ENCODE results near the gene PBX1.
"Not testable (repeated sequence)": the region's sequence is repeated elsewhere in the genome, so short reads cannot be mapped to it uniquely, and the experiment has no call there.

PBX1 gene

DNA sequence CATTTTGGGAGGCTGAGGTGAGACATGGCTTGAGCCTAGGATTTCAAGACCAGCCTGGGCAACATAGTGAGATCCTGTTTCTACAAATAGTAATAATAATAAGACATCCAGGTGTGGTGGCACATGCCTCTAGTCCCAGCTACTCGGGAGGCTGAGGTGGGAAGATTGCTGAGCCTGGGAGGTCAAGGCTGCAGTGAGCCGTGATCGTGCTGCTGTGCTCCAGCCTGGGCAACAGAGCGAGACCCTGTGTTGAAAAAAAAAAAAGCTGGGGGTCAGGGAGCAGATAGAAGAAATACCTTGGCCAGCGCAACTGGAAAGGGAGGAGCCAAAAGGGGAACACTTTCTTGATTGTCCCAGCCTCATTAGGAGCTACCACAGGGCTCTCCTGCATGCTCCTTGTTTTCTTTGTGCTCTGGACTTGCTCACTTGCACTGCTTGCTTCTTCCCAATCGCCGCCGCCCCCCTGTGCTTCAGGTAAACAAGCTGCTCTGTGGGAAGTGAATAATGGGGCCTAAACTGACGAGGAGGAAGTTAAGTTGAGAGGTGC lies 31.1 kb downstream of the PBX1 start:
- DNase-seq (ENCODE audit: low read depth in 2 of 2): no peak

DNA sequence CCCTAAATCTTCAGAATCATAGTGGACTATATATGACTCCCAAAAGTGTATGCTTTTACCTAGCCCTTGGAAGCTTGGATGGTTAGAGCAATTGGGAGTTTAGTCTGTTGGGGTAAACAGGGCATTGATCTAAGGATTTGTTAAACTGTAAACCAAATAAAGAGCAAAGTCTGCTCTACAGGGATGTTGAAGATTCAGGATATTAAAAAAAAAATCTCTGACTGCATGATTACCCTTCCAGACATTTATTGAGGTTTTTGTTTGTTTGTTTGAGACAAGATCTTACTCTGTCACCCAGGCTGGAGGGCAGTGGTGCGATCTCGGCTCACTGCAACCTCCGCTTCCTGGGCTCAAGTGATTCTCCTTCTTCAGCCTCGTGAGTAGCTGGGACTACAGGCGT lies 31.6 kb downstream of the PBX1 start:
- DNase-seq (ENCODE audit: low read depth in 2 of 2): no peak

DNA sequence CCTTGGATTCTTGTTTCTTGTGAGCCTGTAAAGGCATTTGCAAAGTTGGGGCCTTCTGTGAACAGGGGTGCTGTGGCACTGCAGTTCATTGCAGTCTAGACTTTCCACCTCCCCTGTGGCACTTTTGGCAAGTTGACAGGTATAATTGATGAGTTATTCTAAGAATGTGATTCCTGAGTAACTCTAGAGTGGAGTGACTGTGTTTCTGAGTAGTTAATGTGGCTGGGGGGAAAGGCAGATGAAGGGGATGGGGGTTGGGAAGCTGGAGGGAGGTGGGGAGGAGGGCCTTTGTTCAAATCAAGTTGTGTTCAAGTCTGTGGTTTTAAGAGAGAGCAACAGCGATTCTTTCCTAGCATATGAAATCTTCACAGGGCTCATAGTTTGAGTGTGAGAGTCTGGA lies 32.9 kb downstream of the PBX1 start:
- no peak for DNase-seq (ENCODE audit: low read depth in 2 of 2)

DNA sequence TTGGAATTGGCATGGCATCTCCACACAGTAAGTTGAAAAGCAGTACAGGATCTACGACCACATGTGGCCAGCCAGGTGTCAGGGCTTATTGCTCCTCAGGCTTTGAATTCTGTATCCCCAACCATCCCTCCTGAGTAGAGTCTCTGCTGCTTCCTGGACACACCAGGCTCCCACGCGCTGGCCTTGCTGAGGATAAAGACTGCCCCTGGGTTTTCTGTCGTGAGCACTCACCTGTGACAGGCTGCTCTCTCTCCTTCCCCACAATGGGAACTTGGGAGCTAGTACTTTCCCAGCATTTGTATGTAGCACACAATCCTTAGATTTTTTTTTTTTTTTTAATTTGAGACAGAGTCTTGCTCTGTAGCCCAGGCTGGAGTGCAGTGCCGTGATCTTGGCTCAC lies 33.6 kb downstream of the PBX1 start:
- DNase-seq (ENCODE audit: low read depth in 2 of 2): no peak

DNA sequence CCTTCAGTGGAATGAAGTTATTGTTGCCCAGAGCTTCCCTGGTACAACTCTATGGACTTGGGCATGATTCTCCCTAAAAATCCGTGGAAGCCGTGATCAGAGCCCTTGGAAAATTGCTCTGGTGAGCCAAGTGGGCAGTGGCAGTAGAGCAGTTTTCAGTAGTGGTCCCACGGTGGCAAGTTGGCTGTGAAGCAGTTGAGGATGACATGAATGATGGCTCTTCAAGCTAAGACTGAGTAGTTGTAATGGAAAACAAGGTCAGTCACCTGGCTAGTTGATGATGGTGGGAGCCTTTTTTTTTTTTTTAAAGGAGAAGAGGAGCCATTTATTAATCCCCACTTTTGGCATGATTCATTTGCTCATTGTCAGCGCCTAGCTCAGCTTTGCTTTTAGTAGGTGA lies 36.2 kb downstream of the PBX1 start:
- no peak for DNase-seq (ENCODE audit: low read depth in 2 of 2)

DNA sequence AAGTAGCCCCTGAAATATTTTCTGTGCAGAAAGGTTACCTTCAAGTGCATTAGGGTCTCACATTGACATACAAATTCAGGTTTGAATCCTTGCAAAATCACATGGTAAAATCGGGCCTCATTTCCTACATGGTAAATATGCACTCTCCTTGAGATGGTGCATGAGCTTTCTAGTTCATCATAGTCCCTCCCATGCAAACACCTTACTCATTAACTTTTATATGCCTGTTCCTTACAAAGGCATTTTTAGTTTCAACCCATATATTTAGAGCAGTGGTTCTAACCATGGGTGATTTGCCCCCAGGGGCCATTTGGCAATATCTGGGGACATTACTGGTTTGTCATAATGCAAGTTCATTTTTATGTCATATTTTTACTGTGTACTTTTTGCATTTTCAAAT lies 37.2 kb downstream of the PBX1 start:
- no peak for DNase-seq (ENCODE audit: low read depth in 2 of 2)

DNA sequence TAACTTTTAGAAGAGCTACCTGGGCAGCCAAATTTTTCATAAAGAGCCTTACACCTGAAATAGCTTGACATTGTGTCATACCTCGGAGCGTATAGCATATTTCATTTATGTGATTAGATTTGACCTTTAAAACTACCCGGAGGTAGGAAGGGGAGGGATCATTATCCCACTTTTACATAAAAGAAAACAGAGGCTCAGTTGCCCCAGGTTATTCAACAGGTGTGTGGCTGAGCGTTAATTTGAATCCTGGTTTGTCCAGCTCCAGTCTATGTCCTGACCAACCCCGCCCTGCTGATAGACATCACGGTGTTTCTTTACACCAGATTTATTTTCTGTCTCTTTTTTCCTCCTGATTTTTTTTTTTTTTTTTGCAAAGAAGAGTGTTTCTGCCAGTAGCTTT lies 39.7 kb downstream of the PBX1 start:
- no peak for DNase-seq (ENCODE audit: low read depth in 2 of 2)

DNA sequence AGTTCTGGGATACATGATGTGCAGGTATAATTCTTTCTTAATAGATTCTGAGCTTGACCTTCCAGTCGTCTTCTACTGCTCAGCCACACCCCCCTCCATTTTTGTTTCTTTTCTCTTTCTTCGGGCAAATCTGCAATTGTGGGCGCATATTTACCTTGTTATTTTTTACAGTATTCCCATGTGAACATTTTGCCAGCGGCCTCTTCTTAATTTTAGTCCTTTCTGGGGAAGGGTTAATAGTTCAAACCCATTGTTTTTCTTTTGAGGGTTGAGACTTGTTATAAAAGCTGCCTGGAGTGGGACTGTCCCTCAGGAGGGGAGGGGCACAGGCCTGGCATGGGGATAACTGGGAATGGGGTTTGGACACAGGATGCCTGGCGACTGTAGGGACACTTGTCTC lies 40.3 kb downstream of the PBX1 start:
- no peak for DNase-seq (ENCODE audit: low read depth in 2 of 2)

DNA sequence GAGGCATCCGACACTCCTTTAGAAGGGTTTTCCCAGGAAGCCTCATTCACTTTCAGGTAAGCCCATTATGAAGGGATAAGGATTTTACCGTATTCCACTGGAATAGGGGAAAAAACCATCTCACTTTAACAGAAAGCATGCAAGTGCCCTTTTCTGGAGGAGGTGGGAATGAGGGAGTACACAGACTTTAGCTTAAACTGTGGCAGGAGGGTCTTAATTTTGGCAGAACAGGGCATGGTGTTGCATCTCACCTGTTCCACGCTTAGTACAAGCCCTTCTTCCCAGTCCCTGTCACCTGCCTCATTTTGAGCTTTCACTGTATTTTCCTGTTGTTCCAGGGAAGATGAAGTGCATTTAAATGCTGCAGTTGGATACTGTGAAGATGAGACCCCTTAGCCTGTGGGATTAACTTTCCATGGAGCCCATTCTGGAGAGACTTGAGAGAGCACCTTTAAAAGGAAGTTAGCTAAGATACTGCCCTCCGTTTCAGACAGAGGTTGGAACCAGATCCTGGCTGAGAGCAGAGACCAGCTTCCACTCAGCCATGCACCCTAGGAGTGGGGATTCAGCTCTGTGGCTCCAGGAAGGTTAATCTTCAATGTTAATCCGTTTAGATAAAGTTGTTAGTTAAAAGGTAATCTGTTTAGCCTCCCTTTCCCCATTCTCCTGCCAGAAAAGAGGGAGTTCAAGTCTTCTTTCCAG lies 42.6 kb downstream of the PBX1 start:
- DNase-seq (ENCODE audit: low read depth in 2 of 2): no peak

DNA sequence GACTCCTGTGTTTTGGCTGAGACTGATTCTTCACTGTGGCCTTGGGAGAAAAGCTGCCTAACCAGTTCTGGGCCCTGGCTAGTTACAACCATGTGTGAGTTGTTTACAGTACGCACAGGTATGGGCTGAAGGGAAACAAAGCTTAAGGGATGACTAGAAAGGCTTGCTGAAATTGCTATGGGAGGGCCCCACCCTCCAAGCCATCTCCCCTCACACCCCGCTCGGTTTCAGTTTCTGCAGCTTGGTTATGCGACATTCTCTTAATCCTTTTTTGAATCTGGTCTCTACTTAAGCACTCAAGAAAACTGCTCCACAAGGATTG lies 43.1 kb downstream of the PBX1 start:
- no peak for DNase-seq (ENCODE audit: low read depth in 2 of 2)

DNA sequence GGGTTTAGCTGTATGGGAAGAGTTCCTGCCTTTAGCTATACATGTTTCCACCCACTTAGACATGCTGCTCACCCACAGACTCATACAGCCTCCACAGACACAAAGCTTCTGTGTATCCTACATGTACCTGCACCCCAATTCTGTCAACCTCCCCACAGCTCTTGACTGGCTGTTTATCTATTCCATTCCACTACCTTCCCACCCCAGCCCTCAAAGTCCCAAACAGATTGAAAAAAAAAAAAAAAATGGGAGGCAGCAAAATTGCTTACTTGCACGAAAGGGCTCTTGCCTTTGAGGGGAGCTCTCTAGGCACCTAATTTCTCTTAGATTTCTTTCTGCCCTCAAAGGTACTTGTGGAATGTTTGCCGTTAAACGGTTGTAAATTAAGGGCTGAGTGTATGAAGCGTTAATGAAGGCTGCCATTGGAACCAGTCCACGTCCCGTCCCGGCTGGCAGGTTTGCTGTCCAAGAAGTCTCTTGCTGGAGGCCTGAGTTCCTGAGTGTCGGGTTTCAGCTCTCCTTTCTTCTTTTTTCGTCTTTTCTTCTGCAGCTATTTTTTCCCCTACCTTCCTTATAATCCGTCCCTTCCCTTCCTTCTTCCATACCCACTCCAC lies 43.6 kb downstream of the PBX1 start:
- no peak for DNase-seq (ENCODE audit: low read depth in 2 of 2)

DNA sequence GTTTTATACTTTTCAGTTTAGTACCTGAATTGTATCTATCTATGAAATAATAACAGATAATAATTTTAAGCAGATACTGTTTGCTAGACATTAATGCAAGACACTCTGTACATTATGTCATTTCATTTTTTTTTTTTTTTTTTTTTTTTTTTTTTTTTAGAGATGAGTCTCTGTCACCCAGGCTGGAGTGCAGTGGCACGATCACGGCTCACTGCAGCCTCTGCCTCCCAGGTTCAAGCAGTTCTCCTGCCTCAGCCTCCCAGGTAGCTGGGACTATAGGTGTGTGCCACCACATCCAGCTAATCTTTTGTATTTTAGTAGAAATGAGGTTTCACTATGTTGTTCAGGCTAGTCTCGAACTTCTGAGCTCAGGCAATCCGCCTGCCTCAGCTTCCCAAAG lies 44.8 kb downstream of the PBX1 start:
- DNase-seq (ENCODE audit: low read depth in 2 of 2): not testable (repeated sequence)

DNA sequence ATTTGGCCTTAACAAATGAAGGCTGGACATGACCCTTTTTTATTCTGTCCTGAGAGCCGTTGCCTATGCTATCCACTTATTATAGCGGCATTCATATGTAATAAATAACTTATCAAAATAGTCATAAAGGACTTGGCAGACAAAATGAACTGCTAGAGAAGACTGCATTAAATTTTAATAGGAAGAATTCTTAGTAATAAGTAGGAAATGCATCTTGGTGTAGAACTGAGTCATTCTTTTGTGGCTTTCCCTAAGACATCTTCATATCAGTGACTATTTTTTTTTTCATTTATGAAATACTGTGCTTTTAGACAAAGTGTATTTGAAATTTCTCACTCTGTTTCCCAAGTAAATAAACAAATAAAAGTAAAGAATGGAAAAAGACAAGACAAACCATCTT lies 45.6 kb downstream of the PBX1 start:
- no peak for DNase-seq (ENCODE audit: low read depth in 2 of 2)

DNA sequence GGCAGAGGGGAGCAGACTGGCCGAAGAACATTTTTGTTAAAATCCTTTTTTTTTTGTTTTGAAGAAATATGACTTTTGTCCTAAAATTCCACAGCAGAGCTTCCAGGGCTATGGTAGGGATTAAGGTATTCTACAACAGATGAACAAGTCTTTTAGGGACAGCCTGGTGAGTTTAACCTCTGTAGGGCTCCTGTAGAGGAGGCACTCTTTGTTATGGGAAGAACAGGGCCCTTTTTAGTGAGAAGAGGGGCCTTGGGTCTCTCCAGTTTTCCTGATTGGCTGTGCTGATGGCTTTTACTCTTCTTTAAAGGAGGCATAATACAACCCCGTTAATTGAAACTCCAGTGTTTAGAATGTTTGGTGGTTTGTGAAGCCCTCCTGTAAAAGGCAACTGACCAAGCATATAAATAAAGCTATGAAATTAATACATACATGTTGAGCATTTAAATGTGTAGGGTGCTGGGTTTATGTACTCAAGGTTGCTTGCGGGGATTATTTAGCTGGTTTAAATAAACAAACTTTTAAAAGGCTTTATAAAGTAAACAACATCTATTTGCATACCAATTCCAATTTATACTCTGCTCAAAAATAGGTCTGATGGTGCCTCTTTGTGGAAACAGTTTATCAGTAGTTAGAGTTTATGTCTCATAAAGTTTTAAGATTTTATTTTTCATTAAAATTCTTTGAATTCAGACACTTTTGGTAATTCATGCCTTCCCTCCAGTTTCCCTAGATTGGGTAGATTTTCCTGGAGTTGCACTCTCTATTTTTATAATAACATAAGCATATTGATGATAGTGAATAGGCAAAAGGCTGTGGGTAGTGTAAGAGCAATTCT lies 46.5 kb downstream of the PBX1 start:
- no peak for DNase-seq (ENCODE audit: low read depth in 2 of 2)

DNA sequence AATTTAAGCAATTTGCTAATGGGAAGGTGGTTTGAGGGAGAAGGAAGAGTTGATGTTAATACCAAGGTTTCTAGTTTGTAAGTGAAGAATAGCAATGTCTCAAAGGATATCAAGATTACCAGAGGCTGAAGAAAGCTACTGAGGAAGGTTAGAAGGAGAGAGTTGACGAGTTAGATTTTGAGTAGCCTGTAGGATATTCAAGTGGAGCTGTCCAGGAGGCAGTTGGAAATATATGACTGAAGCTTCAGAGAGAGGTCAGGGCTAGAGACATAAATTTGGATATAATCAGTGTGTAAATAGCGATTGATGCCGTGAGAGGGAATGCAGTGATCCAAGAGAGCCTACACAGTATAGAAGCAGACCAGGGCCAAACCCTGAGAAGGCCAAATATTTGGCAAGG lies 48.4 kb downstream of the PBX1 start:
- no peak for DNase-seq (ENCODE audit: low read depth in 2 of 2)

DNA sequence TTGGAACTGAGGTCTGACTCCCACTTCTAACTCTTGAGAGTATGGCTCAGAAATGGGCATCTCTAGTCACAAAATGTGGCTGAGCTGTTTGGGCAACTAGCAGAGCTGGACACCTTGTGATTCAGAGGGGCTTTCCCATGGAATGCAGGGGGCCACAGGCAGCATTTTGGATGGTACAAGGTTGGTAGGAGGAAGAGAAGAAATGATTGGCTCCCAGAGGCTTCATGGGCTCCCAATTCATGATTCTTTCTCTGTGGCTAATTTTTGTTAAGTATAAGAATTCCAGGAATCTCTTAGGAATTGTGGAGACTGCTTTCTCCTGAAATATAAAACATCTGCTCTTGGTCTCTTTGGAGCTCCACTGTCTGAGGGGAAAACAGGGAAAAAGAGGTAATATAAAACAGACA lies 49.7 kb downstream of the PBX1 start:
- no peak for DNase-seq (ENCODE audit: low read depth in 2 of 2)

DNA sequence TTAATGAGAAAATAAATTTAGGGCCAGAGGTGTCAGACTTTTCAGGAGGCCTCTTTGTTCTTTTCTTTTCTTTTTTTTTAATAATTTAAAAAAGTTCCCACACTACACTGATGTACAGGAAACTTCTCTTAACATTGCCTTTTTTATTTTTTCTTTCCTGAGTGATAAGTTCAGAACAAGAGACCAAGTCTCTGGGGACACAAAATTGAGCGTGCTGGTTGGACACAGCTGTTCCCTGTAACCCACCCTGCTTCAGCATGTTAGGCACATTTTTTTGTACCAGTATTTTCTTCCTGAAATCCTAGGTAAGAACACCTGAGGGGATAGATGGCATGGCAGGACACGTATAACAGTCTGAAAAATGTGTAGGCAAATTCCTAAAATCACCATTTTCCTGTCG lies 50.1 kb downstream of the PBX1 start:
- DNase-seq (ENCODE audit: low read depth in 2 of 2): no peak

DNA sequence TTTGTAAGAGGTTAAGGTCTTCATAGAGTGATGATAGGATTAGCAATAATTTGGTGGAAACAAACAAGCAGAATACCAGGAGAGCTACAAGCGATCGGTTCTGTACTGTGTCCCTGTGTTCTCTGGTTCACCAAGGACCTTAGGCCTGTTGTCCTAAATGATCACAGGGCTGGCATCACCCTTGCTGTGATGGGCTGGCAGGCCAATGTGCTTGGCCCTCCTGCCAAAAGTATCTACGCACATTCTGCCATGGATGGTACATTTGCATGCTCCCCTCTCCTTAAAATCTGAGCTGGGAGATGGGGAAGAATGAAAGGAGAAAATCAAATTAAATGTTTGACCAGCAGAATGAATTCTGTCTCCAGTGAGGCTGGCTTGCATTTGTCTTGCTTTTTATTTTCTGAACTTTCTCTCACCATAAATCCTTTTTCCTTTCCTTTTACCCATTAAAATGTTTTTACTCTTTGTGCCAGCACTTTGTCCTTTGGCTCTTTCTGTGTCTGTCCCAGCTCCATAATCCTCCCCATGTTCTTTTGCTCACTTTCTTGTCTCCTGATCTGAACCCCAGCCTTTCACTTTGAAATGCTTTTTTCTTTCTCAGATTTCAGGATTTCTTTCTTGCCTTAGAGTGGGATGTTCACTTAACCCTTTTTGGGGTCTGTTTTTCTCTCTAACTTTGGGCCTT lies 51.7 kb downstream of the PBX1 start:
- no peak for DNase-seq (ENCODE audit: low read depth in 2 of 2)

DNA sequence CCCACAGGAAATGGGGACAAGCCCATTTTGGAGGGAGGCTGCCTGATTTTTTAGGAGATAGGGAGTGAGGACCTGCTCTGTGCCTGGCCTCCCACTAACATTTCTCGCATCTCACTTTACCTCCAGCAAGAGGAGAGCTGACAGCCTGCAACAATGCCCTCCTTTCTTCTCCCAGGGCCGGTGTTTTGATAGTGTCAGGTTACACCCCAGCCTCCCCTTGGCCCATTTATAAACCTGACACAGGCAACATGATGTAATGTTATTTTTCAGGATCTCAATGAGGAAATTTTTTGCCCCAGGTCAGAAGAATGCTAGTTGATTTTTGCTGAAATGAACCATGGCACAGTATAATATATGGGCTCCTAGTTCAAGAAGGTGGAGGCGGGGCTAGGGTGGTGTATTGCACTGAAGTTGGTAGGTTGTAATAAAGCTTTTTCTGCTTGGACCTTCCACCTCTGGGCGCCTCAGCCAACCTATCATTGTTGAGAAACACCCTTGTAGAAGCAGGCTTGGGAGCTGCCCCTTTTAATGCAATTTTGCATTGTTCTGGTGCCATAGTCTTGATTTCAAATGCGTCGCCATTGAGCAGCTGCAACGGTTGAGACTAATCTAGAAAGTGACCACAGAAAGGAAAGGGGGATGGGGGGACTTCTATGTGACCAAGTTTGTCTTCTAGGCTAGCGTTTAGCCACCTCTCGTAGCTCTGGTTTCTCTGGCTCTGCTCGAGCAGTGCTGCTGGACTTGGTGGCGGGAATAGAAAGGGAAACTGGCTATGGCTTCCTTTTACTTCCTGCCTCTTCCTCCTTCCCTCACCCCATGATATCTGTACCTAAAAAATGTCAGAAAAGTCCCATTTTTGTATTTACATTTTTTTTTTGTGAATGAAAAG lies 53.0 kb downstream of the PBX1 start:
- no peak for DNase-seq (ENCODE audit: low read depth in 2 of 2)

DNA sequence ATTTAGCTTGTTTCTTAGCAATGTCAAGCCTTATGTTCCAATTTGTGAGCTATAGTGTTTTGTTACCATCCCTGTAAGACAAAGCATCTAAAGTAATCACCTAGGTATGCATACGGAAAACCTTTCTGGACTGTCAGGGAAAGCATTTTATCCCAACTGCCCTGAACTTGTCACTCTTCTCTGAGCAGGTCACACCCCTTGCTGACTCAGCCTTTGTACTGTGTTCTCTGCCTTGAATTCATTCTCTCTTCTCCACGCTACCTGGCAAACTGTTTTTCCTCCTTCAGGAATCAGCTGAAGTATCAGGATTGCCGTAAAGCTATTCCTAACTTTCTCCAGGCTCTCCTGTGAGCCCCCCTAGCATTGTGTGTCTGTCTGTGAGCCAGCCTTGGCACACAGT lies 54.2 kb downstream of the PBX1 start:
- no peak for DNase-seq (ENCODE audit: low read depth in 2 of 2)

DNA sequence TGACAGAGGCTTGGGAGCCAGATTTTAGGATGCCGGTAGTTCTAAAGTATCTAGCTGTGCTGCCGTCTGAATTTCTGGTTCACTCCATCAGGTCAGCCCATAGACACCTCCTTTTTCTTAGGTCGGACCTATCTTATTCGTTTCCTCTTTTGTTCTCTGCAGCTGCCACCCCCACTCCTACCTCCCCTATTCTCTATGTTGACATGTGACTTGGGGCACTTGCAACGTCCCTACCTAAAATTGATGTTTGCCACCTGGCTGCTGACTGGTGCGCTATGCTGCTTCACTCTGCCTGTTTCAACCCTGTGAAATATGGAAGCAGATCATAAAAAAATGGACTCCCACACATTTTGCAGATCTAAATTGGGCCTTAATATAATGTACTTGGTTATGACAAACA lies 55.3 kb downstream of the PBX1 start:
- DNase-seq (ENCODE audit: low read depth in 2 of 2): no peak
